DND-41 (cell line): ENCODE data around the gene RYR2.

Source experiments
- EZH2 ChIP-seq: IDR thresholded peaks from 3 replicates; pipeline ENCODE4 v1.6.1; 2012; ENCODE audit warnings: borderline replicate concordance, low read depth, mild to moderate bottlenecking, moderate library complexity, low read length, inconsistent platforms; ENCODE audit not compliant: severe bottlenecking
- TF ChIP-seq, protein P1 (sequence below): IDR thresholded peaks from 2 replicates; pipeline ENCODE4 v1.5.1; 2012; ENCODE audit warnings: borderline replicate concordance, low read length, moderate library complexity, mild to moderate bottlenecking; ENCODE audit not compliant: poor library complexity, severe bottlenecking; ENCODE audit errors: extremely low read depth

DNA sequence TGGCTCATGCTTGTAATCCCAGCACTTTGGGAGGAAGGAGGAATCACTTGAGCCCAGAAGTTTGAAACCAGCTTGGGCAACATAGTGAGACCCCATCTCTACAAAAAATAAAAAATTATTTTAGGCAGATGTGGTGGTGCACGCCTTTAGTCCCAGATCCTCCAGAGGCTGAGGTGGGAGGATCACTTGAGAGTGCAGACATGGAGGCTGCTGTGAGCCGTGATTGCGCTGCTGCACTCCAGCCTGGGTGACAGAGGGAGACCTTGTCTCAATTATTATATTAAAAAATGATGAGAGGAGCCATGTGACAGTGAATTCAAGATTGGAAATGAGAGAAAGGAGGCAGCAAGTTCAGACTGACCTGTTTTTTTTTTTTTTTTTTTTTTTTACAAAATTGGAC lies 566.4 kb downstream of the RYR2 start:
- no peak for TF ChIP-seq EZH2
- TF ChIP-seq, protein P1, sequence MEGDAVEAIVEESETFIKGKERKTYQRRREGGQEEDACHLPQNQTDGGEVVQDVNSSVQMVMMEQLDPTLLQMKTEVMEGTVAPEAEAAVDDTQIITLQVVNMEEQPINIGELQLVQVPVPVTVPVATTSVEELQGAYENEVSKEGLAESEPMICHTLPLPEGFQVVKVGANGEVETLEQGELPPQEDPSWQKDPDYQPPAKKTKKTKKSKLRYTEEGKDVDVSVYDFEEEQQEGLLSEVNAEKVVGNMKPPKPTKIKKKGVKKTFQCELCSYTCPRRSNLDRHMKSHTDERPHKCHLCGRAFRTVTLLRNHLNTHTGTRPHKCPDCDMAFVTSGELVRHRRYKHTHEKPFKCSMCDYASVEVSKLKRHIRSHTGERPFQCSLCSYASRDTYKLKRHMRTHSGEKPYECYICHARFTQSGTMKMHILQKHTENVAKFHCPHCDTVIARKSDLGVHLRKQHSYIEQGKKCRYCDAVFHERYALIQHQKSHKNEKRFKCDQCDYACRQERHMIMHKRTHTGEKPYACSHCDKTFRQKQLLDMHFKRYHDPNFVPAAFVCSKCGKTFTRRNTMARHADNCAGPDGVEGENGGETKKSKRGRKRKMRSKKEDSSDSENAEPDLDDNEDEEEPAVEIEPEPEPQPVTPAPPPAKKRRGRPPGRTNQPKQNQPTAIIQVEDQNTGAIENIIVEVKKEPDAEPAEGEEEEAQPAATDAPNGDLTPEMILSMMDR, result no peak
